Esophagus muscularis mucosa (tissue), 4 donors: ENCODE data around the gene MMD.

Source experiments
- CTCF ChIP-seq, 3 experiments: fragments of 200-600 bp in 2 of 3; fragments of 450-650 bp in 1 of 3; sonication (generic) in 2 of 3; IDR thresholded peaks; one replicate each; pipeline ENCODE4 v1.5.1; 2017 to 2019; ENCODE audit warnings: antibody characterized with exemption in 3 of 3, mild to moderate bottlenecking in 2 of 3, moderate library complexity in 1 of 3
- EP300 ChIP-seq: sonication (generic); formaldehyde crosslinking; IDR thresholded peaks from one replicate; pipeline ENCODE4 v1.6.1; 2017; ENCODE audit warnings: antibody characterized with exemption
- POLR2A ChIP-seq: fragments of 450-650 bp; IDR thresholded peaks from one replicate; pipeline ENCODE4 v1.6.1; 2017; ENCODE audit warnings: antibody characterized with exemption, moderate library complexity, mild to moderate bottlenecking, low read depth
- POLR2AphosphoS5 ChIP-seq, 2 donors: sonication (generic); formaldehyde crosslinking; IDR thresholded peaks; one replicate each; pipeline ENCODE4 v1.6.1; 2017; ENCODE audit warnings: antibody characterized with exemption in 2 of 2

GRCh38 chr17:55442462-55442861 lies 20.8 kb upstream of the MMD start:
- TF ChIP-seq EP300 (no peak), CTCF (IDR thresholded peaks at IDR 0.05) (no peak), POLR2A (no peak), POLR2AphosphoS5 (IDR thresholded peaks at IDR 0.05) (no peak)
